HG03565 (cell line): ENCODE results near the gene LHX4.

Experiments
- ATAC-seq: cut with Tn5 transposase; IDR thresholded peaks from one replicate; pipeline ENCODE4 v1.9.1; 2021; ENCODE audit warnings: mild to moderate bottlenecking, moderate library complexity; ENCODE audit not compliant: unreplicated experiment

Gene LHX4

GRCh38 chr1:180241716-180242544, 11.9 kb downstream of the LHX4 start:
- ATAC-seq: no peak

- no peak for ATAC-seq
Observed at GRCh38 chr1:180243517-180244221, 13.6 kb downstream of the LHX4 start.

GRCh38 chr1:180244840-180245239, 14.8 kb downstream of the LHX4 start:
- ATAC-seq: no peak

GRCh38 chr1:180246579-180246978, 16.5 kb downstream of the LHX4 start:
- no peak for ATAC-seq

- ATAC-seq: no peak
Observed at GRCh38 chr1:180247061-180247460, 17.0 kb downstream of the LHX4 start.

GRCh38 chr1:180247580-180247979, 17.5 kb downstream of the LHX4 start:
- no peak for ATAC-seq

- ATAC-seq: no peak
Observed at GRCh38 chr1:180248176-180248575, 18.1 kb downstream of the LHX4 start.

GRCh38 chr1:180248731-180249681, 18.9 kb downstream of the LHX4 start:
- no peak for ATAC-seq

GRCh38 chr1:180249725-180250498, 19.8 kb downstream of the LHX4 start:
- ATAC-seq: no peak

GRCh38 chr1:180250499-180250770, 20.4 kb downstream of the LHX4 start:
- no peak for ATAC-seq

GRCh38 chr1:180250883-180251509, 20.9 kb downstream of the LHX4 start:
- no peak for ATAC-seq

GRCh38 chr1:180251526-180252305, 21.7 kb downstream of the LHX4 start:
- no peak for ATAC-seq

- no peak for ATAC-seq
Observed at GRCh38 chr1:180252638-180253536, 22.8 kb downstream of the LHX4 start.

- ATAC-seq: no peak
Observed at GRCh38 chr1:180253585-180254495, 23.8 kb downstream of the LHX4 start.

GRCh38 chr1:180254496-180254819, 24.4 kb downstream of the LHX4 start:
- no peak for ATAC-seq

- no peak for ATAC-seq
Observed at GRCh38 chr1:180254854-180255253, 24.8 kb downstream of the LHX4 start.

GRCh38 chr1:180255536-180256340, 25.7 kb downstream of the LHX4 start:
- no peak for ATAC-seq
